PC-3 (cell line): ENCODE results near the gene JAKMIP1.

ENCODE experiments used
- CTCF ChIP-seq: fragments of 300-600 bp; sonication (generic); conservative IDR thresholded peaks from 2 replicates; pipeline ENCODE4 v1.5.1; 2017; ENCODE audit warnings: antibody characterized with exemption, low read depth, mild to moderate bottlenecking, low read length
- EZH2 ChIP-seq: fragments of 300-600 bp; sonication (generic); IDR thresholded peaks from one replicate; pipeline ENCODE4 v1.6.1; 2017; ENCODE audit warnings: antibody characterized with exemption, mild to moderate bottlenecking, low read length; ENCODE audit not compliant: unreplicated experiment
- EZH2phosphoT487 ChIP-seq: fragments of 300-600 bp; sonication (generic); IDR thresholded peaks from 2 replicates; pipeline ENCODE4 v1.6.1; 2018; ENCODE audit warnings: mild to moderate bottlenecking, antibody characterized with exemption, low read length, borderline replicate concordance

GRCh38 chr4:6049985-6050384 is 150.4 kb downstream of the JAKMIP1 start:
- TF ChIP-seq CTCF = no peak
- TF ChIP-seq EZH2 = no peak
- no peak for TF ChIP-seq EZH2phosphoT487
